ENCODE data around the gene TSGA10IP. TPM values are rescaled to one million over a fixed set of nuclear protein-coding genes. Genes with fewer than 3 reads are reported as not detected.

The TSGA10IP gene
- polyA plus RNA-seq, 3 donors: 0.18 to 0.28 TPM; not detected in 1

DNA sequence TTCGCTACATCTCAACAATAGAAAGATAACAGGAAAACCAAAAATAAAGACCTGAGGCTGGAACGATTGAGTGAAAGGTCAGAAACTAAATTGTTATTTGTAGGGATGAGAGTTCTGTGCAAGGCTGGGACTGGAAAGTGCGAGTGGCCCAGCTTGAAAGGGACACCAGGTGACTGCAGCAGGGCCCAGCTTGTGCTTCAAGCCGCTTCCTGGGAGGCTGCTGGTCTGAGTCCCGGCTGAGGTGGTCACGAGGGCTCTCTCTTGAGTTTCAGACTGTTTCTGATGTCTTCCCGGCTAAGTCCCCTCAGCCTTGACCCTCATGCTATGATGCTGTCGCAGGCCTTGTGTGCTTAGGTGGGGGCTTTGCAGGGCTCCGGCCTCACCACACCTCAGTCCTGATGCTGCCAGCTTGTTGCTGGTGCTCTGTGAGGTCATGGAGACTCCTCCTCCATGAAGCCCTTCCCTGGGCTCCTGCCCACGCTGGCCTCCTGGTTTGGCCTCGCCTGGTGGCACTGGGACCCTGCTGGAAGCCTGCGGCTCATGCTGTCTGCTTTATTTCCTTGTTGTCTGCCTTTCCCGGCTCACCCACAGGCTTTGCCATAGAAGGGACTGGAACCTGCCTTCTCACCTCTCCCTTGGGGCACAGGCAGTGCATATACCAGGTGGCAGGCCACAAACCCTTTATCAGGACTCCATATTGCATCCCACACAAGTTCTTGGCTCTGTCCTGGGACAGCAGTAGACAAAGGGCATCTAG, 61.0 kb downstream of the TSGA10IP start:
- no peak for DNase-seq

DNA sequence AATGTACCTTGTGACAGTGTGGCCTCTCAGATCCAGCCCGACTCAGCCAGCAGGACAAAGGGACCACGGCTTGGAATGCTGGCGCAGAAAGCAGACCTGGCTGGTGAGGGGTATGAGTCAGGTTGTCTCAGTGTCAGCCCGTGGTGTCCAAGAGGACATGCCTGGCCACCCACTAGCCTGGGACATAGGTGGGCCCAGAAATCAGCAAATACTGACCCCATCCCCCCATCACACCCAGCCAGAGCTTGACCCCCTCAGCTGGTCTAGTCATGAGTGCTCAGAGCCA, 61.6 kb downstream of the TSGA10IP start:
- DNase-seq: no peak

DNA sequence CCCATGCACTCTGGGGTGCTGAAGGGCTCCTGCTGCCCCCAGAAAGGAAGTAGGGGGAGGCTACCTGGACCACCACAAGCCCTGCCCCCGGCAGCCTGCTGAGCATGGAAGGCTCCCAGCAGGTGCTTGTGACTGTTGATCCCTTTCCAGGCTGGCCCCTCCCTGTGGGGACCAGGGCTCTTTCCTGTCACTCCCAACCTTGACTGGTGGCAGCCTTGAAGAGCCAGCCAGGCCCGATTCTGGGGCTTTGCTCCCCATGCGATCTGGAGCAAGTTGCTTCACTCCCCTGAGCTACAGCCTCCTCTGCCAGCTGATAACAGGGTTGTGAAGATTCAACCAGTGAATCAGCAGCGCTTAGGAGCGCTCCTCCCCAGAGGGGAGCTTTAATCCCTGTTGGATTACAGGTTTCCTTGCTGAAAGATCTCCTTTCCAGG, 61.9 kb downstream of the TSGA10IP start:
- DNase-seq: no peak

DNA sequence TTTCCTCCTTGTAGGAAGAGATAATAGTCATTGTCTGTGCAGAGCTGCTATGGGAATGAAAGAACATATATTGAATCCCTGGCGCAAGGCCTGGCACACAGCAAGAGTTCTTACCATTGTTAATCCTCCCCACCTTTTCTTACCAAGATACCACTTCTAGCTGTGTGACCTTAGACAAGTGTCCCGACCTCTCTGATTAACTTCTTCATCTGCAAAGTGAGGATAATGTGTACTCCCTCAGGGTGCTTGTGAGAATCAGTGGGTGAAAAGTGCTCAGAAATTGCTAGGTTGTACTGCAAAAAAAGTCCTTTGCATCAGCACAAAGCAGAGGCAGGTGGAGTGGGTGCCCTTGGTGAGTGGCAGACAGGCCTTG, 62.8 kb downstream of the TSGA10IP start:
- DNase-seq: no peak

DNA sequence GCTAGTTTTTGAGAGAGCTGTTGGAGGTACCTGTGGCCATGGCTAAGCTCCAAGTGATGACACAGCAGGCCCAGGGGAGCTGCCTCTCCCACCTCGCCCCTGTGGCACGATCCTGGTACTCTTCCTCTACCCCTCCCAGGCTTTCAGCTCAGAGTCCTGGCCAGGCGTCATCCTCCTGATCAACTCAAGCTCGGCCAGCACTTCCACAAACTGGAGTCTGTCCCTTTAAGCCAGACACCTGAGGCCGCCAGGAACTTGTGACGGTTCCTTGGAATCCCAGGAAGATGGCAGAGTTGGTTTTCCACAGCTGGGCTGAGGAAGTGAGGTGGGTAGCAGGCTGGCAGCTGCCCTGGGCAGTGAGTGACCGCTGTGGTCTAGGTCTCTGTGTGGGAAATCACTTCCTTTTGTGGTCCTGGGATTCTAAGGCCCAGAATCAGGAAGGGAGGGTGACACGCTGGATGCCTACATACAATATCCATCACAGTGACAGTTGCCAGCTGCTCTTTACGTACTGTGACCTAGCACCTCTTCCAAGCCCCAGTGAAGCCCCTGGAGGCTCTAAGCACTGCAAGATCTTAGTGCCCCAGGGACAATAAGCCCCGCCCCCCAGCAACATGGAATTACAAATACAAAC, 63.3 kb downstream of the TSGA10IP start:
- DNase-seq: peak; percentile 26

Other genes with a start within 250 kb of the TSGA10IP start
- 10 to 100 TPM; 73.1 to 83.6 (median 73.5) TPM for gene KAT5, start 233.2 kb upstream of the TSGA10IP start, polyA plus RNA-seq (ENCODE audit: insufficient read length in 3 of 3)
- gene RNASEH2C, start 224.7 kb upstream of the TSGA10IP start, polyA plus RNA-seq (ENCODE audit: insufficient read length in 3 of 3): 10 to 100 TPM; 46.8 to 53.6 (median 51.3) TPM
- 10 to 100 TPM in 2 of 3 donors, 1 to 10 TPM in 1; 7.9 to 10.9 (median 10.8) TPM for gene AP5B1, start 164.5 kb upstream of the TSGA10IP start, polyA plus RNA-seq (ENCODE audit: insufficient read length in 3 of 3)
- 10 to 100 TPM; 14.6 to 17.3 (median 17.1) TPM for gene OVOL1, start 158.4 kb upstream of the TSGA10IP start, polyA plus RNA-seq (ENCODE audit: insufficient read length in 3 of 3)
- 1 to 10 TPM; 2.1 to 3.3 (median 2.3) TPM for gene SNX32, start 111.5 kb upstream of the TSGA10IP start, polyA plus RNA-seq (ENCODE audit: insufficient read length in 3 of 3)
- 100 to 1,000 TPM; 739 to 933 (median 787) TPM for gene CFL1, start 87.3 kb upstream of the TSGA10IP start, polyA plus RNA-seq (ENCODE audit: insufficient read length in 3 of 3)
- gene MUS81, start 85.0 kb upstream of the TSGA10IP start, polyA plus RNA-seq (ENCODE audit: insufficient read length in 3 of 3): 10 to 100 TPM; 50.2 to 59.8 (median 53.4) TPM
- 100 to 1,000 TPM; 111 to 137 (median 118) TPM for gene EFEMP2, start 72.7 kb upstream of the TSGA10IP start, polyA plus RNA-seq (ENCODE audit: insufficient read length in 3 of 3)
- 1 to 10 TPM in 2 of 3 donors, under 1 TPM in 1; 0.73 to 1.5 (median 1.5) TPM for gene CTSW, start 65.6 kb upstream of the TSGA10IP start, polyA plus RNA-seq (ENCODE audit: insufficient read length in 3 of 3)
- 10 to 100 TPM; 86.5 to 95.6 (median 94.2) TPM for gene FIBP, start 57.0 kb upstream of the TSGA10IP start, polyA plus RNA-seq (ENCODE audit: insufficient read length in 3 of 3)
- gene CCDC85B, start 54.8 kb upstream of the TSGA10IP start, polyA plus RNA-seq (ENCODE audit: insufficient read length in 3 of 3): 10 to 100 TPM; 10.6 to 20.8 (median 13.6) TPM
- under 1 TPM in 1 of 3 donors, not detected in 2; 0.14 TPM for gene FOSL1, start 45.1 kb upstream of the TSGA10IP start, polyA plus RNA-seq (ENCODE audit: insufficient read length in 3 of 3)
- gene C11orf68, start 26.4 kb upstream of the TSGA10IP start, polyA plus RNA-seq (ENCODE audit: insufficient read length in 3 of 3): 10 to 100 TPM; 35.3 to 46.2 (median 44.4) TPM
- gene DRAP1, start 26.1 kb upstream of the TSGA10IP start, polyA plus RNA-seq (ENCODE audit: insufficient read length in 3 of 3): 100 to 1,000 TPM in 1 of 3 donors, 10 to 100 TPM in 2; 82.5 to 112 (median 93.0) TPM
- 10 to 100 TPM; 50.1 to 57.6 (median 55.5) TPM for gene SART1, start 16.3 kb downstream of the TSGA10IP start, polyA plus RNA-seq (ENCODE audit: insufficient read length in 3 of 3)
- gene EIF1AD, start 56.7 kb downstream of the TSGA10IP start, polyA plus RNA-seq (ENCODE audit: insufficient read length in 3 of 3): 10 to 100 TPM; 27.9 to 29.9 (median 28.2) TPM
- gene BANF1, start 57.0 kb downstream of the TSGA10IP start, polyA plus RNA-seq (ENCODE audit: insufficient read length in 3 of 3): 100 to 1,000 TPM; 243 to 285 (median 271) TPM
- not detected for gene CST6, start 66.5 kb downstream of the TSGA10IP start, polyA plus RNA-seq (ENCODE audit: insufficient read length in 3 of 3)
- not detected for gene CATSPER1, start 81.0 kb downstream of the TSGA10IP start, polyA plus RNA-seq (ENCODE audit: insufficient read length in 3 of 3)
- gene GAL3ST3, start 103.7 kb downstream of the TSGA10IP start, polyA plus RNA-seq (ENCODE audit: insufficient read length in 3 of 3): 1 to 10 TPM; 5.4 to 6.4 (median 6.1) TPM
- 100 to 1,000 TPM; 229 to 250 (median 238) TPM for gene SF3B2, start 106.9 kb downstream of the TSGA10IP start, polyA plus RNA-seq (ENCODE audit: insufficient read length in 3 of 3)
- 10 to 100 TPM; 46.0 to 53.7 (median 49.2) TPM for gene PACS1, start 124.8 kb downstream of the TSGA10IP start, polyA plus RNA-seq (ENCODE audit: insufficient read length in 3 of 3)

Data from renal pelvis (tissue), 4 donors.